Endodermal cell (in vitro differentiated cells): ENCODE data around the gene DNAJC5G. TPM values are rescaled to one million over a fixed set of nuclear protein-coding genes. Genes with fewer than 3 reads are reported as not detected.
"Not testable (repeated sequence)": the region's sequence is repeated elsewhere in the genome, so short reads cannot be mapped to it uniquely, and the experiment has no call there.

Experiments used
- DNase-seq: peaks from one replicate; pipeline ENCODE4 v3.0.0-alpha.2; 2017
- H3K27ac ChIP-seq: 2 replicates; pipeline ENCODE4 v1.5.1; 2013; ENCODE audit warnings: mild to moderate bottlenecking, low read depth, low read length, moderate library complexity
- H3K27me3 ChIP-seq: 2 replicates; pipeline ENCODE4 v1.6.1; 2013; ENCODE audit warnings: mild to moderate bottlenecking, low read length, moderate library complexity; ENCODE audit not compliant: insufficient read depth, control insufficient read depth, poor library complexity, severe bottlenecking
- H3K36me3 ChIP-seq: 2 replicates; pipeline ENCODE4 v1.7.0; 2013; ENCODE audit warnings: mild to moderate bottlenecking, low read length, moderate library complexity; ENCODE audit not compliant: control insufficient read depth, insufficient read depth
- H3K4me1 ChIP-seq: one replicate; pipeline ENCODE4 v1.7.0; 2013; ENCODE audit warnings: low read length; ENCODE audit not compliant: control insufficient read depth, insufficient read depth
- H3K4me3 ChIP-seq: 2 replicates; pipeline ENCODE4 v1.5.1; 2013; ENCODE audit warnings: mild to moderate bottlenecking, low read length, moderate library complexity
- H3K9ac ChIP-seq: 2 replicates; pipeline ENCODE4 v1.6.1; 2013; ENCODE audit warnings: mild to moderate bottlenecking, low read length, moderate library complexity; ENCODE audit not compliant: poor library complexity, severe bottlenecking; ENCODE audit errors: extremely low read depth
- H3K9me3 ChIP-seq: 2 replicates; pipeline ENCODE4 v1.6.1; 2013; ENCODE audit warnings: mild to moderate bottlenecking, low read length, moderate library complexity; ENCODE audit not compliant: control insufficient read depth
- H3K27ac Mint-ChIP-seq: 2 replicates; pipeline ENCODE4 v1.8.0; 2020; ENCODE audit warnings: mixed read lengths
- H3K27me3 Mint-ChIP-seq: 2 replicates; pipeline ENCODE4 v1.8.0; 2021; ENCODE audit warnings: mild to moderate bottlenecking, mixed read lengths; ENCODE audit not compliant: insufficient read depth
- H3K36me3 Mint-ChIP-seq: 2 replicates; pipeline ENCODE4 v1.8.0; 2020; ENCODE audit warnings: low read depth, mixed read lengths
- H3K4me1 Mint-ChIP-seq: 2 replicates; pipeline ENCODE4 v1.8.0; 2020; ENCODE audit warnings: mixed read lengths
- H3K4me3 Mint-ChIP-seq: 2 replicates; pipeline ENCODE4 v1.8.0; 2020; ENCODE audit warnings: mild to moderate bottlenecking, moderate library complexity, mixed read lengths
- H3K9me3 Mint-ChIP-seq: 2 replicates; pipeline ENCODE4 v1.8.0; 2020; ENCODE audit warnings: mild to moderate bottlenecking, mixed read lengths
- WGBS, 2 experiments: methylation state at CpG; one replicate each; pipeline versions ENCODE4 v1.1.5 to v1.1.7; 2013; ENCODE audit warnings: missing lambda C conversion rate in 2 of 2, mixed read lengths in 1 of 2; ENCODE audit not compliant: insufficient coverage in 1 of 2, insufficient read length in 1 of 2; 5-methylcytosine and 5-hydroxymethylcytosine counted together
- total RNA-seq, 2 donors: library from RNA; stranded (reverse); fragmentation: NEBNext Ultra II Directional in 1 of 2; extraction: Animal tissue kit (Norgen Biotek cat#: 25700) in 1 of 2; gene quantifications; 2 replicates in 1 of 2; 3 replicates in 1 of 2; pipeline ENCODE4 v1.2.1, GENCODE V29; 2021
- TF ChIP-seq, protein P1 (sequence below): fragments of 200-600 bp; sonication (generic); conservative IDR thresholded peaks from 2 replicates; pipeline ENCODE4 v1.5.0; 2021; ENCODE audit warnings: antibody characterized with exemption, mild to moderate bottlenecking

The DNAJC5G gene
- total RNA-seq, 2 donors from 2014 or later, result 0.49 TPM; not detected in 1

DNA sequence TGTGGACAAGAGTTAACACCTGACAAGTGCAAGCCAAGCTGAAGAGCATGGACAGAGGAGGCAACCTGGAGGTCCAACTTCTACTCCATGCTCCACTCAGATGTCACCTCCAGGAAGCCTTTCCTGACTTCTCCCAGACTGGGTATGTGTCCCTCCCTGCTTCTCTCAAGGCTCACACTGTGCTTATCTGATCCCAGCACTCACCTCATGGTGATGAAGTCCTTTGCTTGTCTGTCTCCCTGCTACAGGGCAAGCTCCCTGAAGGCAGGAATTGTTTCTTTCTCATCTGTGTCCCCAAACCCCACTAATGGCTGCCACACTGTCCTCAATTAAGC lies 9.7 kb upstream of the DNAJC5G start:
- H3K36me3 ChIP-seq, result no peaks in the 10 kb centered on the region
- no peak overlapping the region for H3K9ac ChIP-seq
- H3K4me3 ChIP-seq, result no peak overlapping the region
- H3K4me1 ChIP-seq, result no peaks in the 10 kb centered on the region
- TF ChIP-seq, protein P1, sequence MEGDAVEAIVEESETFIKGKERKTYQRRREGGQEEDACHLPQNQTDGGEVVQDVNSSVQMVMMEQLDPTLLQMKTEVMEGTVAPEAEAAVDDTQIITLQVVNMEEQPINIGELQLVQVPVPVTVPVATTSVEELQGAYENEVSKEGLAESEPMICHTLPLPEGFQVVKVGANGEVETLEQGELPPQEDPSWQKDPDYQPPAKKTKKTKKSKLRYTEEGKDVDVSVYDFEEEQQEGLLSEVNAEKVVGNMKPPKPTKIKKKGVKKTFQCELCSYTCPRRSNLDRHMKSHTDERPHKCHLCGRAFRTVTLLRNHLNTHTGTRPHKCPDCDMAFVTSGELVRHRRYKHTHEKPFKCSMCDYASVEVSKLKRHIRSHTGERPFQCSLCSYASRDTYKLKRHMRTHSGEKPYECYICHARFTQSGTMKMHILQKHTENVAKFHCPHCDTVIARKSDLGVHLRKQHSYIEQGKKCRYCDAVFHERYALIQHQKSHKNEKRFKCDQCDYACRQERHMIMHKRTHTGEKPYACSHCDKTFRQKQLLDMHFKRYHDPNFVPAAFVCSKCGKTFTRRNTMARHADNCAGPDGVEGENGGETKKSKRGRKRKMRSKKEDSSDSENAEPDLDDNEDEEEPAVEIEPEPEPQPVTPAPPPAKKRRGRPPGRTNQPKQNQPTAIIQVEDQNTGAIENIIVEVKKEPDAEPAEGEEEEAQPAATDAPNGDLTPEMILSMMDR, result no peak
- Mint-ChIP-seq H3K27ac (no peak overlapping the region), H3K36me3 (no peaks in the 10 kb centered on the region), H3K9me3 (no peaks in the 10 kb centered on the region), H3K27me3 (peaks cover 20% of the 10 kb centered on the region), H3K4me1 (peaks cover 15% of the 10 kb centered on the region), H3K4me3 (peak overlapping the region; percentile 55)
- H3K27ac ChIP-seq, result no peak overlapping the region
- peaks cover 68% of the 10 kb centered on the region for H3K27me3 ChIP-seq
- H3K9me3 ChIP-seq, result no peaks in the 10 kb centered on the region
- no peak for DNase-seq

GRCh38 chr2:27268296-27268695 lies 6.9 kb upstream of the DNAJC5G start:
- H3K27me3 ChIP-seq, result peaks cover 40% of the 10 kb centered on the region
- not testable (repeated sequence) for H3K27ac Mint-ChIP-seq, H3K9ac ChIP-seq, H3K9me3 ChIP-seq, H3K36me3 ChIP-seq, H3K27ac ChIP-seq, H3K27me3 Mint-ChIP-seq, H3K4me1 ChIP-seq, DNase-seq, H3K4me3 Mint-ChIP-seq, H3K9me3 Mint-ChIP-seq, H3K36me3 Mint-ChIP-seq, H3K4me3 ChIP-seq
- H3K4me1 Mint-ChIP-seq, result peaks cover 24% of the 10 kb centered on the region
- 96 to 100% methylated on average over 4 to 13 of the region's 13 CpGs for WGBS, 2 experiments

GRCh38 chr2:27270131-27270530 lies 5.1 kb upstream of the DNAJC5G start:
- Mint-ChIP-seq H3K9me3 (no peaks in the 10 kb centered on the region), H3K4me1 (peaks cover 18% of the 10 kb centered on the region), H3K27ac (no peak overlapping the region), H3K36me3 (no peaks in the 10 kb centered on the region), H3K4me3 (no peak overlapping the region), H3K27me3 (peaks cover 3% of the 10 kb centered on the region)
- no peak overlapping the region for H3K4me3 ChIP-seq
- TF ChIP-seq, protein P1, result no peak
- no peak overlapping the region for H3K27ac ChIP-seq
- H3K27me3 ChIP-seq, result peaks cover 22% of the 10 kb centered on the region
- no peaks in the 10 kb centered on the region for H3K36me3 ChIP-seq
- no peak for DNase-seq
- 88 to 100% methylated on average over 2 of the region's 3 CpGs for WGBS, 2 experiments
- H3K4me1 ChIP-seq, result peaks cover 9% of the 10 kb centered on the region
- H3K9ac ChIP-seq, result no peak overlapping the region
- H3K9me3 ChIP-seq, result no peaks in the 10 kb centered on the region

- H3K9me3 Mint-ChIP-seq, result no peaks in the 10 kb centered on the region
- H3K4me1 ChIP-seq, result peaks cover 9% of the 10 kb centered on the region
- no peaks in the 10 kb centered on the region for H3K9me3 ChIP-seq
- H3K27me3 Mint-ChIP-seq, result peaks cover 3% of the 10 kb centered on the region
- no peak overlapping the region for H3K9ac ChIP-seq
- H3K36me3 ChIP-seq, result no peaks in the 10 kb centered on the region
- H3K27me3 ChIP-seq, result peaks cover 17% of the 10 kb centered on the region
- DNase-seq, result no peak
- H3K4me3 ChIP-seq, result no peak overlapping the region
- H3K36me3 Mint-ChIP-seq, result no peaks in the 10 kb centered on the region
- TF ChIP-seq, protein P1, result no peak
- H3K27ac Mint-ChIP-seq, result no peak overlapping the region
- 92 to 100% methylated on average over 2 of the region's 2 CpGs for WGBS, 2 experiments
- H3K4me3 Mint-ChIP-seq, result no peak overlapping the region
- peaks cover 18% of the 10 kb centered on the region for H3K4me1 Mint-ChIP-seq
- no peak overlapping the region for H3K27ac ChIP-seq
Observed at GRCh38 chr2:27270670-27271069, 4.6 kb upstream of the DNAJC5G start.
